Stimulated activated CD8-positive, alpha-beta memory T cell treated with anti-CD3 and anti-CD28 coated beads, Interleukin-4, amount 100 ng/mL, for 24 hours (primary cell): ENCODE results near the gene MXD3.
"Not testable (repeated sequence)": the region's sequence is repeated elsewhere in the genome, so short reads cannot be mapped to it uniquely, and the experiment has no call there.

ENCODE experiments used
- DNase-seq: peaks from one replicate; pipeline ENCODE4 v3.0.0-alpha.2; 2020; ENCODE audit warnings: low read depth

The MXD3 gene

DNA sequence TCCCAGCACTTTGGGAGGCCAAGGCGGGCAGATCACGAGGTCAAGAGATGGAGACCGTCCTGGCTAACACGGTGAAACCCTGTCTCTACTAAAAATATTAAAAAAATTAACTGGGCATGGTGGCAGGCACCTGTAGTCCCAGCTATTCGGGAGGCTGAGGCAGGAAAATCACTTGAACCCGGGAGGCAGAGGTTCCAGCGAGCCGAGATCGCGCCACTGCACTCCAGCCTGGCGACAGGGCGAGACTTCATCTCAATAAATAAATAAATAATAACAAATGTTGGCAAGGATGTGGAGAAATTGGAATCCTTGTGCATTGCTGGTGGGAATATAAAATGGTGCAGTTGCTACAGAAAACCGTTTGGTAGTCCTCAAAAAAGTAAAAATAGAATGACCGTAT, 31.3 kb upstream of the MXD3 start:
- DNase-seq = not testable (repeated sequence)

DNA sequence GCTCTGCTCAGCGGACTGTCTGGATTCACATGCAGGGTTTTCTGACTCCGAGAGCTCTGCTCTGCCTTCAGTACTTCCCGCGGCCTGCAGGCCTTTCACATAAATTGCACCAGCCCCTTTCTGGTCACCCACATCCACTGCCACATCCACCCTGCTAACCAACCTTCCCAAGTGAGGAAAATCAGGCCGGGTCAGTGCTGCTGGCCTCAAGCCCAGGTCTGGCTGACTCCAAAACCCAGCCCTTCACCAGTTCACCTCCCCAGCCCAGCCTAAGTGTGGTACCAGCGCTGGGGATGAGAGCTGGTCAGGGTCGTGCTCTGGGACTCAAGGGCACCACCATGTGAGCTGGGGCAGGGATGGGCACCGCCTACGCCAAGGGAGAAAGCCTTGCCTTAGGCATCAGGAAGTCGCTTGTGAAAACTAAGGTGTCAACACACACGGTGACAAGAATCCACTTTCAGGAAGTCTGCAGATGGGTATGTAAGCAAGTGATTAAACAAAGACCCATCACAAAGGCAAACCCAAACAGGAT, 27.5 kb upstream of the MXD3 start:
- DNase-seq = no peak

- no peak for DNase-seq
These were observed 26.8 kb upstream of the MXD3 start for GRCh38 chr5:177338251-177339106.

DNA sequence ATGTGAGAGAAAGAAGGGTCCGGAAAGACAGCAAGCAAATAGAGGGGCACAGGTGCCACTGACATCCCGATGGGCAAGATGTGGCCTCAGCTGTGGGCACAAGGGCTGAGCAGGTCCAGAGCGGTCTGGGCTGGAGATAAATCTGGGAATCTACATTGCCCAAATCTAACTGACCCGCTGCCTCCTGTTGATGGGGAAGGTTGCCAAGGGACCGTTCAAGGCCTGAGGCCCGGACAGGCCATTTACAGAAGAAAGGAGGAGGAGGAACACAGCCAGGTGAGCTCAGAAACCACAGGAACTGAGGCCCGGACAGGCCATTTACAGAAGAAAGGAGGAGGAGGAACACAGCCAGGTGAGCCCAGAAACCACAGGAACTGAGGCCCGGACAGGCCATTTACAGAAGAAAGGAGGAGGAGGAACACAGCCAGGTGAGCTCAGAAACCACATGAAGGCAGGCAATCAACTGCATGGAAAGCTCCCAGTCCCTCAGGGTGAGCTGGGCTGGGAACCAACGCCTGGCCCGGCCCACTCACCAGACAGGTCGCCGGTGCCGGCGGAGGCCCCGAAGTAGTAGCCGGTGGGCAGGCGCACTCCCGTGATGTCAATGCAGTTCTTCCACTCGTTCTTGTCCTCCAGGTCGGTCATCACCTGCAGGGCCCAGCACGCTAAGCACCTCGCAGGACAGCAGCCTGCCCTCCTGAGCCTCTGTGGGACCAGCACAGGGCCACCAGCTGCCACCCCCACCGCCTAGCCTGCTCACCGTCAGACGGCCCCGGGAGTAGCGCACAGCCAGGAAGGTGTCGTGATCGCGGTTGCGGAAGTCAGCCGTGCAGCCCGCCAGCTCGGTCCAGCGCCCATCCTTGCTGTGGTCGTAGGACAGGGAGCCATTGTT, 25.2 kb upstream of the MXD3 start:
- DNase-seq = no peak

DNA sequence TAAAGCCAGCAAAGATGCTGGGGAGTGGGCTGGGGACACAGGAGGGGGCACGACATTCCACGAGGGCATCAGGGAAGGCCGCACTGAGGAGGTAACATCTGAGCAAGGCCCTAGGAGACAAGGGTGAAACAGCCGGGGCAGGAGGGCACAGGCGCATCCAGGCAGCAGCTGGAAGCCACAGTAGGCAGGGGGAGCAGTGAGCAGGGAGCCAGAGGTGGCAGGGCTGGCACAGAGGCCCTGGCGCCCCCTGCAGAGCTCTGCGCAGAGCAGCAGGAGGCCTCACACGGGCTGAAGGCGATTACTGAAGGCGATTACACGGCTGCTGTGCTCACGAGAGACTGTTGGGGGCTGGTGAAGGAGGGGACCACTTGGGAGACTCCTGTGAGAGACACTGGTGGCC, 24.4 kb upstream of the MXD3 start:
- no peak for DNase-seq

- DNase-seq = no peak
These were observed 24.0 kb upstream of the MXD3 start for GRCh38 chr5:177335701-177336065.

GRCh38 chr5:177334781-177335700, 23.3 kb upstream of the MXD3 start:
- DNase-seq = no peak

DNA sequence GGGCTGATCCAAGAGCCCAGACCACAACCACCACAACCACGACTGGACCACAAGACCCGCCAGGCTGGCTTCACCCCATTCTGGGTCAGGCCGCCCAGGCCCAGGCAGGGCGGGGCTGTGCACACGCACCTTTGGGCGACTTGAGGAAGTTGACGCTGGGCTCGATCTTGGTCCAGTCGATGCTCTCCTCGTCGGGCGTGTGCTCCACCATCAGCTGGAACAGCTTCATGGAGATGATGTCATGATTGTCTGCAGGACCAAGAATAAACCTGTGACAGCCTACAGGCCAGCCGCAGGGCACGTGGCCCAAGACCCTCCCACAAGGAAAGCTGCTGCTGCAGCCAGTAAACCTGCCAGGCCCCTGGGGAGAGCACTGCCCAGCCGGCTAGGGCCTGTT, 22.5 kb upstream of the MXD3 start:
- DNase-seq = no peak

- no peak for DNase-seq
These were observed 21.9 kb upstream of the MXD3 start for GRCh38 chr5:177333420-177334154.

GRCh38 chr5:177332896-177333260, 21.2 kb upstream of the MXD3 start:
- DNase-seq = no peak

DNA sequence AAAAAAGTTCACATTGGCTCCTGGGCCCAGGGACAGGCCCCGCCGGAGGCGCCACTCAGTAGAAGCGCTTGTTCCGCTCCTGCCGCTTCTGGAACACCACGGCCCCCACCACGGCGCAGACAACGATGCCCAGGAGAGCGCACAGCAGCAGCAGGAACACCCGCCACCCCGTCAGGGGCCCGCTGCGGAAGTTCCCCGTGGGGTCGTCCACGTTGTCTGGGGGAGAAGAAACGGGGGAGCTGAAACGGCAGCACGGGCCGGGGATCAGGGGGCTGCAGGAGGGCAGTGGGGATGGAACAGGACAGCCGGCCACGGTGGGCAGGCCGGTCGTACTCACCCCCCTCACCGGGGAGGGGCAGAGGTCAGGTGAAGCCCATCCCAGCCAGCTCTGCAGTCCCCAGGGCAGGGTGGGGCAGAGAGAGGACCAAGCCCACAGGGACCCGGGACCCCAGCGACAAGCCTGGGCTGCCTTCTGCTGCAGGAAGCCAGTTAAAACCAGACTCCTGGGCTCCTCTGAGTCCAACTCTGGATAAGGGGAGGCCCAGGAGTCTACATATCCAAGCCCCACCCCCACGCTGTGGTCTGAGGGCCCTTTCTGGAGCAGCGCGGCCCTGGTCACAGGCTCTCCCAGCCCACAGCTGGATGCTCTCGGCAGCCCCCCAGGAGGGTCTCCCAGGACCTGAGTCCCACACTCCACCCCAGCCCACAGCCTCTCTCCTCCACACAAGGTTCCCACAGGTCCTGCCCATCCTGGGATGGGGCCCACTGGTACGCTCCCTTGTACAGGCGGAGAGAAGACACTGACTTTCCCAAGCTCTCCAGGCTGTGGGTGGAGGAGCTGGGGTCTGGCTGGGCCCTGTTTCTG, 20.6 kb upstream of the MXD3 start:
- no peak for DNase-seq

DNA sequence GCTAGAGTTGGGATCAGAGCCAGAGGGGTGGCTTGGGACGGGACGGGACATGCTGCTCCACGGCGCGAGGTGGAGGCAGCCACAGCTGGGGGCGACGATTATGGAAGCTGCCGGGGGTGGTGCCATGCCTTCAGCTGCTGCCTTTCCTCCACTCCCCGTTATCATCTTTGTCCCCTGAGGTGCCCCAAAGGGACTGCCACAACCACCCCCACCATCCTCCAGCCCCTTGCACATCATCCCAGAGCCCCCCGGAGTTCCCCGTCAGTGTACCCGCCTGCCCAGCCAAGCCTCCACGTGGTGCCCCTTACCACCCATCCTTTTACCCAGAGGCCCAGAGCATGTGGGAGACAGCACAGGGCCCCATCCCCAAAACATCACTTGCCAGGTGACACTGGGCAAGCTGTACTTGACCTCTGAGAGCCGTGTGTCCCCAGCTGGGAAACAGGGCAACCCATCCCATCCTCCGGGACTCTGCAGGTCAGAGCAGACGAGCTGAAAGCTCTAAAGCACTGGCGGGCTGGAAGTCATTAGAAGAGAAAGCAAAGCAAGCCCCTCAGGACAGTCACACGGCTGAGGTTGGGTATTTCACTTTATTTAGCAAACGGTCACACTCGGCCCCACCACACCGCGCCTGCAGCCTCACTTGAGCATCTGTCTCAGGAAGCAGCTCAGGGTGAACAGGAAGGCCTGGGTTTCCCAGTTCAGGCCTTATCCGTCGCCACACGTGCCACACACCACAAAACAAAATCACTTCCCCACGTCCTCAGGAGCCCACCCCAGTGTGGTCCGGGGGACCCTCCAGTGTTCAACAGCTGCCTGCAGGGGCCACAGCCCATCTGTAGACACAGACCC, 19.5 kb upstream of the MXD3 start:
- DNase-seq = no peak

DNA sequence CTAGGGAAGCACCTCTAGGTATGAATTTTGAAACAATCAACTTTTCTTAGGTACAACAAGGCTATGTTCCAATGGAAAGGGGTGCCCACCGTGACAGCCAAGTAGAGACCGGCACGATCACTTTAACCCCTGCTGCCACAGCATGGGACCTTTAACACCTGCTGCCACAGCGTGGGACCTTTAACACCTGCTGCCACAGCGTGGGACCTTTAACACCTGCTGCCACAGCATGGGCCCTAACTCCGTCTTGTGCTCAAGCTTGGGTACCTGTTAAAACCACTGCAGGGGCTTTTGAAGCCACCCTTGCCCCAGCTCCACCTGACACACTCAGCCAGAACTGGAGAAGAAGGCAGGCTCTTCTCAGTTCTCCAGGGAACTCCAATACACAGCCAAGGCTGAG, 18.2 kb upstream of the MXD3 start:
- DNase-seq = no peak

DNA sequence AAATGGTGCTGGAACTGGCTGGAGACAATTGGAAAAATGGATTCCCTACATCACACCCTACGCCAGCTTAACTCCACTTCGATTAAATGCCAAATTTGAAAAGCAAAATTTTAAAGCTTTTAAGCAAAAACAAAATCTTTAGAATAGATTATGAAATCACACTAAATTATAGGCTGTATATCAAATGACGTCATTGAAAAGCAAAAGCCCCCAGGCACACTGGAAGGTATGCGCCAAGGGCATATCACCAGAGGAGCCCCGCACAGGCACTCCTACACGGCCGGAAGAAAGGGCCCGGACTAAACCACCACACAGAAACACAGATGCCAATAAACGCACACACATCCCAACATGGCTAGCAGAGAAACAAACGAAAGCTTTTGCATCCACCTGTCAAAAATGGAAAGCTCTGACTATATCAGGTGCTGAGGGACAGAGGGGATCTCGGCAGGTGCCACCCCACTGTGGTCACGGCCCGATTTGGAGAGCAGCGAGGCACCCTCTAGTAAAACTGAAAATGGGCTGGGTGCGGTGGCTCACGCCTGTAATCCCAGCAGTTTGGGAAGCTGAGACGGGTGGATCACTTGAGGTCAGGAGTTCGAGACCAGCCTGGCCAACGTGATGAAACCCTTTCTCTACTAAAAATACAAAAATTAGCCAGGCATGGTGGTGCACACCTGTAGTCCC, 17.0 kb upstream of the MXD3 start:
- DNase-seq = no peak

GRCh38 chr5:177327539-177328522, 16.1 kb upstream of the MXD3 start:
- DNase-seq = no peak

GRCh38 chr5:177325868-177326381, 14.2 kb upstream of the MXD3 start:
- DNase-seq = no peak

DNA sequence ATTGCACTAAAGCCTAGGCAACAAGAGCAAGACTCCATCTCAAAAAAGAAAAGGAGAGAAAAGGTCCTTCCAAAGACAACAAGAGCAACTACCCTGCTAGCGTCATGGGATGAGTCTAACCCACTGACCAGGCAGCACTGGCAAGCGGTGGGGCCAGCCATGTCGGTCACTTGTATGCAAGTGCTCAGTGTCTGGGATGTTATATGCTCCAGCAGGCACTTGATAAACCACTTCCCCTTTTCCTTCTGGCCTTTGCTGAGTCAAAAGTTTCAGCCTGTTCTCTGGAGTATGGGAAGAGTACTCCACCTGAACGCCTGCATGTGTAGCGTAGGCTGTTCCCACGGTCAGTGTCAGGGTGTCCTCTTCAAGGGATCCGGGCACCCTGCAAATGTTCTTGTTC, 9.2 kb upstream of the MXD3 start:
- no peak for DNase-seq
